OCI-LY7 (cell line): ENCODE data around the gene DNAJC3. TPM values are rescaled to one million over a fixed set of nuclear protein-coding genes. Genes with fewer than 3 reads are reported as not detected.
"Not testable (repeated sequence)": the region's sequence is repeated elsewhere in the genome, so short reads cannot be mapped to it uniquely, and the experiment has no call there.

Source experiments
- BruUV-seq: library from RNA; stranded (reverse); fragments of 400-500 nt; replicated peaks from 2 replicates; lab custom pipeline; 2021; lab: Mats Ljungman, UMichigan
- CTCF ChIA-PET: fragments of 300-600 bp; sonication (Branson Sonifier 250); formaldehyde crosslinking; loops from one replicate; lab custom pipeline; 2022; ENCODE audit warnings: antibody characterized with exemption; ENCODE audit not compliant: unreplicated experiment; lab: Charles Lee
- POLR2A ChIA-PET: fragments of 300-600 bp; sonication (Branson Sonifier 250); formaldehyde crosslinking; loops from one replicate; lab custom pipeline; 2022; ENCODE audit warnings: antibody characterized with exemption; lab: Charles Lee
- DNase-seq: peaks from one replicate; pipeline ENCODE4 v3.0.0-alpha.2; 2015; ENCODE audit warnings: low spot score
- H2AFZ ChIP-seq: fragments of 200-600 bp; sonication (generic), shearing (Covaris generic); 2 replicates; pipeline ENCODE4 v1.6.1; 2014; ENCODE audit warnings: mild to moderate bottlenecking, antibody characterized with exemption, low read length, moderate library complexity
- H3K27ac ChIP-seq: fragments of 200-600 bp; sonication (generic); 2 replicates; pipeline ENCODE4 v1.5.1; 2014; ENCODE audit warnings: mixed run types, low read depth, mild to moderate bottlenecking, moderate library complexity, low read length, inconsistent platforms; ENCODE audit not compliant: poor library complexity, severe bottlenecking
- H3K36me3 ChIP-seq: fragments of 200-600 bp; sonication (generic); 2 replicates; pipeline ENCODE4 v1.6.1; 2014; ENCODE audit warnings: mild to moderate bottlenecking, antibody characterized with exemption, low read length, moderate library complexity, mixed read lengths; ENCODE audit not compliant: insufficient read depth
- H3K4me1 ChIP-seq: fragments of 200-600 bp; sonication (generic); 2 replicates; pipeline ENCODE4 v1.5.1; 2014; ENCODE audit warnings: mild to moderate bottlenecking, low read length; ENCODE audit not compliant: insufficient read depth, poor library complexity, severe bottlenecking
- H3K4me2 ChIP-seq: fragments of 200-600 bp; sonication (generic); 2 replicates; pipeline ENCODE4 v1.6.1; 2014; ENCODE audit warnings: mild to moderate bottlenecking, low read length
- H3K4me3 ChIP-seq: fragments of 200-600 bp; sonication (generic); 2 replicates; pipeline ENCODE4 v1.5.1; 2014; ENCODE audit warnings: mild to moderate bottlenecking, low read depth, low read length; ENCODE audit not compliant: poor library complexity, severe bottlenecking
- H3K79me2 ChIP-seq: fragments of 200-600 bp; sonication (generic); 2 replicates; pipeline ENCODE4 v1.6.1; 2016; ENCODE audit warnings: low read depth, mild to moderate bottlenecking, low read length, moderate library complexity, mixed read lengths; ENCODE audit not compliant: insufficient read depth
- H3K9me2 ChIP-seq: fragments of 200-600 bp; sonication (generic); 2 replicates; pipeline ENCODE4 v1.6.1; 2016; ENCODE audit warnings: mild to moderate bottlenecking, low read length, mixed read lengths; ENCODE audit not compliant: insufficient read depth
- H3K9me3 ChIP-seq: fragments of 200-600 bp; sonication (generic); 2 replicates; pipeline ENCODE4 v1.6.1; 2014; ENCODE audit warnings: mild to moderate bottlenecking, mixed run types, low read length, mixed read lengths
- H4K20me1 ChIP-seq: fragments of 200-600 bp; sonication (generic); 2 replicates; pipeline ENCODE4 v1.6.1; 2014; ENCODE audit warnings: mild to moderate bottlenecking, antibody characterized with exemption, low read length, moderate library complexity, mixed read lengths; ENCODE audit not compliant: insufficient read depth
- CTCF ChIP-seq: fragments of 200-600 bp; sonication (generic); conservative IDR thresholded peaks from 2 replicates; pipeline ENCODE4 v1.5.1; 2014; ENCODE audit warnings: mild to moderate bottlenecking, antibody characterized with exemption, low read length, moderate library complexity, mixed read lengths
- EZH2phosphoT487 ChIP-seq: fragments of 200-600 bp; sonication (generic); IDR thresholded peaks from 2 replicates; pipeline ENCODE4 v1.6.1; 2018; ENCODE audit warnings: low read depth, borderline replicate concordance, mild to moderate bottlenecking, mixed run types, antibody characterized with exemption, low read length, moderate library complexity, mixed read lengths
- intact Hi-C: fragments of 100-400 bp; cut with micrococcal nuclease; formaldehyde crosslinking; loops from one replicate; pipeline ENCODE4 v1.10.0; 2022; ENCODE audit not compliant: unreplicated experiment
- total RNA-seq, 2 experiments: library from RNA; depleted of rRNA in 1 of 2; stranded (reverse); fragments of >200 nt in 1 of 2; shearing (Covaris generic) in 1 of 2; gene quantifications; 2 replicates each; pipeline ENCODE4 v1.2.3, GENCODE V29; 2014 to 2022

The DNAJC3 gene
- total RNA-seq, 2 experiments from 2014 or later = 5.4 to 11.1 TPM

DNA sequence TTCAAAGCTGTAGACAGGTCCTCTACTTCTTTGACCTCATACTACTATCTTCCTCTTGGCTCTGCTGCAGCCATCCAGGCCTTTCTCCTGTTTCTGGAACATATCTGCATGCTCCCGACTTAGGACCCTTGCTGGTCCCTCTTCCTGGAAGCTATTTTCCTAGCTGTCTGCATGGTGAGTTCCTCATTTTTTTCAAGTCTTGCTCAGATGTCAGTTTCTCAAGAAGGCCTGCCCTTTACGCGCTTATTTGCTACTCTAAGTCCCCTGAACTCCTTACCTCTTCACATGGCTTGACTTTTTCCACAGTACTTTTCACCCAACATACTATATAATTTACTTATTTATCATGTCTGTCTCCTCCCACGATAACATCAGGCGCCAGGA, 31.4 kb downstream of the DNAJC3 start:
- Histone ChIP-seq H2AFZ (no peak overlapping the region), H3K4me3 (no peak overlapping the region), H3K79me2 (no peaks in the 10 kb centered on the region), H3K9me2 (no peaks in the 10 kb centered on the region), H3K4me2 (no peak overlapping the region), H3K36me3 (peaks cover 17% of the 10 kb centered on the region), H3K9me3 (no peaks in the 10 kb centered on the region), H3K4me1 (no peaks in the 10 kb centered on the region), H4K20me1 (no peaks in the 10 kb centered on the region), H3K27ac (no peak overlapping the region)
- intact Hi-C loops = no loop called here
- BruUV-seq = no TSS peak
- DNase-seq = no peak
- TF ChIP-seq EZH2phosphoT487 (no peak), CTCF (no peak)
- CTCF ChIA-PET = no interaction called here
- POLR2A ChIA-PET = no interaction called here

GRCh38 chr13:95708811-95709500, 32.0 kb downstream of the DNAJC3 start:
- BruUV-seq = no TSS peak
- Histone ChIP-seq H3K36me3 (peaks cover 19% of the 10 kb centered on the region), H3K4me1 (no peaks in the 10 kb centered on the region), H3K4me3 (no peak overlapping the region), H3K79me2 (no peaks in the 10 kb centered on the region), H4K20me1 (no peaks in the 10 kb centered on the region), H3K9me2 (no peaks in the 10 kb centered on the region), H3K27ac (no peak overlapping the region), H3K9me3 (no peaks in the 10 kb centered on the region), H2AFZ (no peak overlapping the region), H3K4me2 (no peak overlapping the region)
- POLR2A ChIA-PET = no interaction called here
- no peak for TF ChIP-seq CTCF
- no peak for TF ChIP-seq EZH2phosphoT487
- intact Hi-C loops = no loop called here
- CTCF ChIA-PET = no interaction called here
- DNase-seq = no peak

GRCh38 chr13:95710313-95710712, 33.4 kb downstream of the DNAJC3 start:
- ChIA-PET CTCF (no interaction called here), POLR2A (no interaction called here)
- H2AFZ ChIP-seq = no peak overlapping the region
- BruUV-seq = no TSS peak
- no peak overlapping the region for H3K27ac ChIP-seq
- no peaks in the 10 kb centered on the region for H4K20me1 ChIP-seq
- H3K36me3 ChIP-seq = peaks cover 19% of the 10 kb centered on the region
- H3K79me2 ChIP-seq = no peaks in the 10 kb centered on the region
- DNase-seq = no peak
- intact Hi-C loops = no loop called here
- no peaks in the 10 kb centered on the region for H3K9me2 ChIP-seq
- TF ChIP-seq CTCF (no peak), EZH2phosphoT487 (no peak)
- H3K4me1 ChIP-seq = no peaks in the 10 kb centered on the region
- no peak overlapping the region for H3K4me3 ChIP-seq
- H3K9me3 ChIP-seq = no peaks in the 10 kb centered on the region
- H3K4me2 ChIP-seq = no peak overlapping the region

DNA sequence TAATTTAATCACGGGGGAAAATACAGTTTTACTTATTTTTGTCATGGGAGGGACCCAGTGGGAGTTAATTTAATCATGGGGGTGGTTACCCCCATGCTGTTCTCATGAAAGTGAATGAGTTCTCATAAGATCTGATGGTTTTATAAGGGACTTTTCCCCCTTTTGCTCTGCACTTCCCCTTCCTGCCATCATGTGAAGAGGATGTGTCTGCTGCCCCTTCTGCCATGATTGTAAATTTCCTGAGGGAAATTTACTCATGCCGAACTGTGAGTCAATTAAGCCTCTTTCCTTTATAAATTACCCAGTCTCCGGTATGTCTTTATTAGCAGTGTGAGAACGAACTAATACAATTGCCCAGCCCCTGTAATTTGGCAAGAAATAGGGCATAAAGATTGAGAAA, 35.9 kb downstream of the DNAJC3 start:
- H3K27ac ChIP-seq, H4K20me1 ChIP-seq, H3K9me3 ChIP-seq, intact Hi-C loops, H3K9me2 ChIP-seq, H3K4me1 ChIP-seq, BruUV-seq, POLR2A ChIA-PET, CTCF ChIA-PET, H3K79me2 ChIP-seq, DNase-seq, H3K4me2 ChIP-seq, H2AFZ ChIP-seq, H3K4me3 ChIP-seq: not testable (repeated sequence)
- peaks cover 19% of the 10 kb centered on the region for H3K36me3 ChIP-seq
